HG02885 (cell line): ENCODE results near the gene ETFDH.
A peak's percentile ranks its signal among the peaks of the same experiment; 100 is the strongest.
"Not testable (repeated sequence)": the region's sequence is repeated elsewhere in the genome, so short reads cannot be mapped to it uniquely, and the experiment has no call there.

ENCODE experiments used
- ATAC-seq: cut with Tn5 transposase; IDR thresholded peaks from one replicate; pipeline ENCODE4 v1.9.1; 2021; ENCODE audit warnings: mild to moderate bottlenecking; ENCODE audit not compliant: unreplicated experiment, poor library complexity

Gene ETFDH

DNA sequence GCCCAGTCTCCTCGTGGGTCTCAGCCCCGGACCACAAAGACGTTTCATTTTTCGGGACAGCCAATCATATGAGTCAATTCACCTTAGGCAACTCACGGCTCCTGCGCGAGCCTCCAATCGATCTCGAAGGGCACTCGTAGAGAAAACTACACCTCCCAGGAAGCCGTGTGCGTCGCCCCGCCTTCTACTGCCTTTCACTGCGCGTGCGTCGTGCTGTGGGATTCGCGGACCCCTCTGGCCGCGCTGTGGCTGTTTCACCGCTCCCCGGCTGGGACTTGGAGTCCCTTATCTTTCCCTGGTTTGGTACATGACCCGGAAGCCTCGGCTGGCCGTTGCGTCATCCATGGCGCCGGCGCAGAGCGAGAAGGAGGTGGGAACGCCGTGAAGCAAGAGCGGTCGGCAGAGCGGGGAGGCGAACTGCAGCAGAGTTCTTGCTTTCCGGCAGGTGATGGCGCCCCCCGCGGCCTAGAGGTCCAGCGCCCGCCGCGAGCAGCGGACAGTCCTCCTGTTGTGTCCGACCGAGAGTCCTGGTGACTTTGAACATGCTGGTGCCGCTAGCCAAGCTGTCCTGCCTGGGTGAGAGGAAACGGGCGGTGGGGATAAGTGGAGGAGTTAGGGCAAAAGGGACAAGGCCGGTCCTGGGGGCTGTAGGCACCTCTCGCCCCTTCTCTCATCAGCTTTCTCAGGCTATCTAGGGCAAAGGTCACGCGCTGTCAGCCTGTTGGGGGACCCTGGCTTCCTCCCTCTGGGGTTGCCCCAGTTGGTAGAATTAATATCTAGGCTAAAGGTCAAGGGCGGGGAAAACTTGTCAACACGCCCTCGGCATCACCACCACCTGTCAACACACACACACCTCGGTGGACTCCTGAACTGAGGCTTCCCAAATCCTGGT, at the start of gene ETFDH:
Gene ETFDH (plus strand): TSS at position 382 of the 892 bp plus-strand sequence. CDS start 161 bp downstream, at position 543.
- peak; percentile 85 for ATAC-seq

DNA sequence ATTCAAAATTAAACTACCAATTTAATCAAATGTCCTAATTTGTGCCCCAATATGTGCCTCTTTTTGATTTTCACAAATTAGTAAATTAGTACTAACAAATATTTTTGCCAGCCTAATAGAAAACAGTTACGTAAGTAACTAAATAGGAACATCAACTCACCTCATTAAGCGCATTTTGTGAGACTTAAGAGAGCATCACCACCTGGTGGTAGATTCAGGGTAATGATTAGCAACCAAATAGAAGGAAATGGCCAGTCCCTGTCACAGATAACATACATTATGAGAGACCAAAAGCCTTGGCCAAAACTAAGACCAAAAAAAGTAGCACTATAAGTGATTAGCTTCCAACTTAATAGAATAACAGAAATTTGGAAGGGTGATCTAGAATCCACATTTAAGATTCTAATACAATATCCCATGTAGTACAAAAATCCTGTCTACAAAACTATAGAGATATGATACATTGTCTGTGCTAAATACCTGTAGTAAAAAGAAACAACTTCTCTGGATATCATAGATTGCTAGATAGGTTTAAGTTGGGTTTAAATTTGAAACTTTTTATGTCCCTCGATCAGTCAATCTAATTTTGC, 47.1 kb upstream of the ETFDH start:
- peak; percentile 96 for ATAC-seq

DNA sequence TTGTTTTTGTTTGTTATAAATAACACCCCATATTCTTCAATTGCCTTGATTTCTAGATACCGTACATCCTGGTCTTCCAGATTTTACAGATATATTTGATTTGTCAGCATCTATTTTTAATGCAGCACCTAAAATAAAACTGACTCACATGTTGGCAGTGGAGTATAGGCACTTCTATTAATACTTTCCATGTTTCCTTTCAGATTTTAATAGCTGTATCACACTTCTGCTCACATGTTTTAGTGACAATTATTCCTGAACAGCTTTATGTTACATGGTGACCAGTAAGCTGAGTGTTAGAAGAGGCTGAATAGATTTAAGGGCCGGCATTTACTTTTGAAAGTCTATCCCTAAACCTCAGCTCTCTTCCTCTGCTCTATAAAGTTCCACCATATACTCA, 46.6 kb upstream of the ETFDH start:
- ATAC-seq = no peak

DNA sequence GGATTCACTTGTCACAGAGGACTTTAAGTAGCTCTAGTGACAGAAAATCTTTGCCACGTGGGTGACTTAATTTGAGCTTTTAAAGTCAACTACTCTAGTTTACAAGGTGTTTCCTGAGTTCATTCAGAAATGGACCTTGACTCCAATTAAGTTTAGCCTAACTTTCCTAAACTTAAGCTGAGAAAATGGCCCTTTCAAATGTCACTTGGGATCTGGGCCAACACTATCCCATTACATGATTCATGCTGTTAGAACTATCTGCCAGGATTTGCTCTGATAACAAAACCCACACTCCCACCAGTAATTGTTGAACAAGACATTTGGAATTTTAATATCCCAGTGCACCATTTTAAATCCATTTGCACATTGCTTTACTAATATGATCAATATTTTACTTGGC, 41.2 kb upstream of the ETFDH start:
- ATAC-seq = no peak

DNA sequence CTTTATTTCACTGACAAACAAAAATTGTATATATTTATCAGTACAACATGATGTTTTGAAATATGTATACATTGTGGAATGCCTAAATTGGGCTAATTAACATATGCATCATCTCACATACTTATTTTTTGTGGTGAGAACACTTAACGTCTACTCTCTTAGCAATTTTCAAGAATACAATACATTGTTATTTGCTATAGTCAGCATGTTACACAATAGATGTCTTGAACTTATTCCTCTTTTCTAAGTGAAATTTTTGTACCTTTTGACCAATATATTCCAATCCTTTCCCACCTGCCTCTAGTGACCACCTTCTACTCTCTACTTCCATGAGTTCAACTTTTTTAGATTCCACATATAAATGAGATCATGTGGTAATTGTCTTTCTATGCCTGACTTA, 35.5 kb upstream of the ETFDH start:
- no peak for ATAC-seq

DNA sequence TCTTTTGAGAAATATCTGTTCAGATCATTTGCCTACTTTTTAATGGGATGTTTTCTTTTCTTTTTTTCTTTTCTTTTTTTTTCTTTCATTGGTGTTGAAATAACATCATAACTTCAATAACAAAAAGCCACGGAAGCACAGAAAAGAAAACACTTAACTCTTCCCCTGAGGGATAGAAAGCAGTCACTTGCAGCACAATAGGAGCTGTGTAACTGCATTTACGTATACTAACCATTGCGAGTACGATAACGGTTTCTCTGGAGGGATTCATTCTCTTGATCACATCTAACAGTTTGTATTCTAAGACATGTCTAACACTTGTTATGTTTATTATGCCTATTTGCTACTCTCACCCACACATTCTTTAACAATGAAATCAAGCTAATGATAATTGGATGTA, 27.7 kb upstream of the ETFDH start:
- ATAC-seq = no peak

DNA sequence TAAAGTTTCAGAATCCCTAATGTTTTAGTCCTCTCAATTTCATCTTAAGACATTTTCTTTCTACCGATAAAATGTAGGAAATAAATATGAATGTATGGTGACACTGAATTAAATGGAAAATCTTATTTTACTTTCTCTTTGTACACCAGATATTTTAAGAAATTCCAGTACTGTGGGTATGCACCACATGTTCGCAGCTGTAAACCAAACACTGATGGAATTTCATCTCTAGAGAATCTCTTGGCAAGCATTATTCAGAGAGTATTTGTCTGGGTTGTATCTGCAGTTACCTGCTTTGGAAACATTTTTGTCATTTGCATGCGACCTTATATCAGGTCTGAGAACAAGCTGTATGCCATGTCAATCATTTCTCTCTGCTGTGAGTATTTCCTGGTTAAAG, 27.3 kb upstream of the ETFDH start:
- ATAC-seq = no peak

DNA sequence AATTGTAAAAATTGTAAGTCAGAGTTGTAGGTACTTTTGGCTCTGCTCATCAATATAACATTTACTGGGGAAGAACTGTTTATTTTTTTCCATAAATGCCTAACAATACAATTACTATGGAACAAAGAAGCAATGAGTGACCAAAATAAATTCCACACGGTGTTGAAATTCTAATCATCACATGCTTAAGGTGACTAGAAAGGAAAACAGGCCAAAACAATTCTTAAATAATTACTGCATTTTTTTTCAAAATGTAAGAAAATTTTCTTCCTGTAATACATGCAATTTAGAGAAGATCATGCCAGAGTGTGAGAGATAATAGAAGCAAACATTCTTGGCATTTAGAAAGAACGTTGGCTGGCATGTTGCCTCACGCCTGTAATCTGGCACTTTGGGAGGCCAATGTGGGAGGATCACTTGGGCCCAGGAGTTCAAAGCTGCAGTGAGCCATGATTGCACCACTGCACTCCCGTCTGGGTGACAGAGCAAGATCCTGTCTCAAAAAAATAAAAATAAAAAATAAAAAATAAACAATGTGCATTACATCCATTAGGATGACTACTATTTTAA, 22.9 kb upstream of the ETFDH start:
- no peak for ATAC-seq

DNA sequence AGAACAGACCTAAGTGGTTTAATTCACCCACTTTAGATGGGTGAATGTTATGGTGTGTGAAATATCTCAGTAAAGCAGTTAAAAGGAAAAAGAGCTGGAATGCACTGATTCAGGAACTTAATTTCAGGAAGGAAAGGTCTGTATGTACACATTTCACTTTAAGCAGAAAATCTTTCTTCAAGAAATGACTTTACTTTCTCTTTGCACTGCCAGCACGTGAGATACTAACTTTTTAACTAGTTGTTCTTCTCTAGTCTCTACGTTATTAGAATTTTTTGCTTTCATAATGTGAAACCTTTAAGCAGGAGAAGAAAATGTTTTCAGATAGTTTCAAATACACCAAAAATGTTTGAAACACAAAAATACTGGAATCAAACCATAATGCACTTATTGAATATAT, 19.2 kb upstream of the ETFDH start:
- ATAC-seq = no peak

DNA sequence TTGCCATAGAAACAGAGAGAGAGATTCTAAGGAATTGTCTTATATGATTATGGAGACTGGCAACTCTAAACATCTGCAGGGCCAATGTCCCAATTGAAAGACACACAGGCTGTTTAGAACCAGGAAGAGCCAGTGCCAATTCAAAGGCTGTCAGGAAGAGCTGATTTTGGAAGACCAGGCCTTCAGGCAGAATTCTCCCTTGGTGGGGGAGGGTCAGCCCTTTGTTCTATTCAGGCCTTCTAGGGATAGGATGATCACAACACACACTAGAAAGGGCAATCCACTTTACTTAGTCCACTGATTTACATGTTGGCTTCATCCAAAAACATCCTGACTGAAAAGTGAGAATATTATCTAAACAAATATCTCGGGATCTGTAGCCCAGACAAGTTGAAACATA, 15.7 kb upstream of the ETFDH start:
- ATAC-seq = no peak

DNA sequence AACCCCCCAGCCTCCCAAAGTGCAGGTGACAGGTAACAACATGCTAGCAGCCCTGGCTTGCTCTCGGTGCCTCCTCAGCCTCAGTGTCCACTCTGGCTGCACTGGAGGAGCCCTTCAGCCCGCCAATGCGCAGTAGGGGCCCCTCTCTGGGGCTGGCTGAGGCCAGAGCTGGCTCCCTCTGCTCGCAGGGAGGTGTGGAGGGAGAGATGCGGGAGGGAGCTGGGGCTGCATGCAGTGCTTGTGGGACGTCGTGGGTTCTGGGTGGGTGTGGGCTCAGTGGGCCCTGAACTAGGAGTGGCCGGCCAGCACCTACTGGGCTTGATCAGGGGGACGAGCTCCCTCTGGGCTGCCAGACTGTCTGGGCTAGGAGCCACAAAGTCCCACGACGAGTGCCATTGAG, 14.8 kb upstream of the ETFDH start:
- no peak for ATAC-seq

DNA sequence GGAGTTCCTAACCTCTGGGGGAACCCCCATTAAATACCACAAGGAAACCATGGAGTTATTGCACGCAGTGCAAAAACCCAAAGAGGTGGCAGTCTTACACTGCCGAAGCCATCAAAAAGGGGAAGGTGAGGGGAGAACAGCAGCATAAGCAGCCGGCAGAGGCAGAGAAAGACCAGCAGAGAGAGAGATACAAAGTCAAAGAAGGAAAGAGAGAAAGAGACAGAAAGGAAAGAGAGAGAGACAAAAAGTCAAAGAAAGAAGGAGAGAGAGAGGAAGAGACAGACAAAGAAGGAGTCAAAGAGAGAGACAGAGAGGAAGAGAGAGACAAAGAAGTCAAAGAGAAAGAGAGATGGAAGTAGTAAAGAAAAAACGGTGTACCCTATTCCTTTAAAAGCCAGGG, 8.8 kb upstream of the ETFDH start:
- ATAC-seq = not testable (repeated sequence)

DNA sequence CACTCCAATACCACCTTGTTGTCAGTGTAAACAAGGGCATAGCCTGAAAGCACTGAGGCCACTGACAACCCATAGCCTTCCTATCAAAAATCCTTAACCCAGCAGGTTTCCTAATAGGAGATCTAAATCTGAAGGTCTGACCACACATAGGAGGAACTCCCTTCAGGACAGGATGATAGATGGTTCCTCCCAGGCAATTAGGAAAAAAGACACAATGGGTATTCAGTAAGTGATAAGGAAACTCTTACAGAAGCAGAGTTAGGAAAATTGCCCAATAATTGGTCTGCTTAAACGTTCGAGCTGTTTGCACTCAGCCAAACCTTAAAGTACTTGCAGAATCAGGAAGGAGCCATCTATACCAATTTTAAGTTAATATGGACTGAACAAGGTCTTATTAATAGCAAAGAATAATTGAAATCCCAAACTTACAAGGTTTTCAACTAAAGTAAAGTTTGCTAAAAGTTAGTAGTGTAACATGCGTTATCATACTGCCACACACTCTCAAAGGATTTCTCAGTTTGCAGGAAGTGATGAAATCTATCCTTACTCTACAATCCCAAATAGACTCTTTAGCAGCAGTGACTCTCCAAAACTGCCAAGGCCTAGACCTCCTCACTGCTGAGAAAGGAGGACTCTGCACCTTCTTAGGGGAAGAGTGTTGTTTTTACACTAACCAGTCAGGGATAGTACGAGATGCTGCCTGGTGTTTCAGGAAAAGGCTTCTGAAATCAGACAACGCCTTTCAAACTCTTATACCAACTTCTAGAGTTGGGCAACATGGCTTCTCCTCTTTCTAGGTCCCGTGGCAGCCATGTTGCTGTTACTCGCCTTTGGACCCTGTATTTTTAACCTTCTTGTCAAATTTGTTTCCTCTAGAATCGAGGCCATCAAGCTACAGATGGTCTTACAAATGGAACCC, 8.1 kb upstream of the ETFDH start:
- not testable (repeated sequence) for ATAC-seq

DNA sequence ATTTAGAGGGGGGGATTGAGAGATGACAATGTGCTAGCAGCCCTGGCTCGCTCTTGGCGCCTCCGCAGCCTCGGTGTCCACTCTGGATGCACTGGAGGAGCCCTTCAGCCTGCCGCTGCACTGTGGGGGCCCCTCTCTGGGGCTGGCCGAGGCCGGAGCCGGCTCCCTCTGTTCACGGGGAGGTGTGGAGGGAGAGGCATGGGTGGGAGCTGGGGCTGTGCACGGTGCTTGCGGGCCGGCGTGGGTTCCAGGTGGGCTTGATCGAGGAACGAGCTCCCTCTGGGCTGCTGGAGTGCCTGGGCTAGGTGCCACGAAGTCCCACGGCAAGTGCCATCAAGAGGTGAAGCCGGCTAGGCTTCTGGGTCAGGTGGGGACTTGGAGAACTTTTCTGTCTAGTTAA, 7.3 kb upstream of the ETFDH start:
- ATAC-seq = no peak

DNA sequence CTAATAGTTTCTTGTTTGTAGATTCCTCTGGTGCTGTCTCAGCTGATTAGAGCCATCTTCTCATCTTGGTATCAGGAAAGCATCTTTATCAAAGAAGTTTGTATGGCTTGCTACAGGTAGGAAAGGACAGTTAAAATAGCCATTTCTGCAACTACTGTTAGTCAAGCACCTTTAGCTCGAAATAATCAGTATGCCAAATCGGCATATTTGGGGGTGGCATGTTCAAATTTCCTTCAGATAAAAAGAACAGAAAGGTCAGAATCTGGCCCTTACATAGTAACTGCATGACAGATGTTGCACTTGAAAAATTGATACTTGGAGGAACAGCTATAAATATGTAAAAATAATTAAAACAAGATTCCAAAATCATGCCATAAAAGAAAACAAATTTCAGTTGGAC, 5.2 kb upstream of the ETFDH start:
- ATAC-seq = no peak

DNA sequence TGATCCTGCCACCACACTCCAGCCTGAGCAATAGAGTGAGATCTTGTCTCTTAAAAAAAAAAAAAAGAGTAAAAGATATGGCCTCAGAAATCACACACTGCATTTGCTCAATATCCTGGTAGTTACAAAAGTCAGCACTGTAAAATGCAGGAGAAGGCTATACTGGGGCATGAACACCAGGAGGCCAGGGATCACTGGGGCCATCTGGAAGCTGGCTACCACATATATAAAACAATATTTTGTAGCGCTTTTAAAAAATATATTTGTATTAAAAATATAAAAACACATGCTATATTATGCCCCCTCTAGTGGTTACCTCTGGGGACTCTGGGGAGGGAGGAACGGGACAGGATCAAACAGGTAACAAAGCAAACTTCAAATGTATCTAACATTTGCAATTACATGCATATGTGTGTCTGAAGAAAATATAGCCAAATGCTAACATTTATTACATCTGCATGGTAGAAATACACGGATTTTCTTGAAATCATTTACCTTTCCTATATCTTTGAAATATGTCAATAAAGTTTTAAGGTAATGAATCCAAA, 4.4 kb upstream of the ETFDH start:
- ATAC-seq = no peak

DNA sequence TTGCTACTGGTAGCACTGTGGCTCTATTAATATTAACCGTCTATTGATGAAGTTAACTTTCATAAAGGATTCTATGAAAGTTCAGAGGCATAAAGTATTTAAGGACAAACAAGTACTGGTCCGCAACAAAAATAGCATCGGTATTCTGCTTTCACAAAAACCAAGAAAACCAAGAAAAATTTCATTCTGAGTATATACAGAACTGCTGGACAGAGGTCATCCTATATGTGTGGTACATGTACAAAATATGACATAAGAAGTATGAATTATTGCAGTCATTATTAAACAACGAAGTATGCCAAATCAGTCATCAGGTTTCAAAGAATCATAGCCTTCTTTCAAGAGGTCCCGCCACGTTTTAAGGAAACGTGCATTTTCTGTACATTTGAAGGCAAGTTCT, 2.8 kb upstream of the ETFDH start:
- ATAC-seq = no peak

DNA sequence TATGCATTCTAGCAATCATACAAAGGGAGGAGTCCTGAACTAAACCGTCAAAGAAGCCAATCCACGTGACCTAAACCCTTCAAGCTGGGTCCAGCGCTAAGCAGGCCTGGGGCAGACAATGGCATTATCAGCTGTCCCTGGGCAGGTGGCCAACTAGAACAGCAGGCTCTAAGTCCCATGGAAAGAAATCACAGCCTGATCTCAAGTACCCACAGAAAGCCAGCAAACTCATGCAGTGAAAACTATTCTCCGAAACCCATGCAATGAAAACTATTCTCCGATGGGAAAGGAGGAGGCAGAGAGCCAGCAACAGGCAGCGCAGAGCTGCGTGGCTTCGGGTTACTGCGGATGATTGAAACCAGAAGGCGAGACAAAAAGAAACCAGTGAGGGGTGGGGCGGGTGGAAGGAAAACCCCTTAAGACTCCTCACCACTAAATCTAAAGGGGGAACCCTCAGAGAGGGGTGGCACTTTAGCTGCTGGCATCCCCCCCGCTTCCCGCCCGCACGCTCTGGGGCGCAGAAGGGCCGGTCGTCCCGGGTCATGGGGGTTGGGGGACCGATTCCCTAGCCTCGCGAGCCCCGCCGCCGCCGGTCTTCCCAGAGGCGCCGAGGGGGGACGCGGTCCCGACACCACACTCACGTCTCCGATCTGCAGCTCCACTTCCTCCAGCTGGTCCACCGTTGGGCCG, 976 bp upstream of the ETFDH start:
- peak; percentile 29 for ATAC-seq

DNA sequence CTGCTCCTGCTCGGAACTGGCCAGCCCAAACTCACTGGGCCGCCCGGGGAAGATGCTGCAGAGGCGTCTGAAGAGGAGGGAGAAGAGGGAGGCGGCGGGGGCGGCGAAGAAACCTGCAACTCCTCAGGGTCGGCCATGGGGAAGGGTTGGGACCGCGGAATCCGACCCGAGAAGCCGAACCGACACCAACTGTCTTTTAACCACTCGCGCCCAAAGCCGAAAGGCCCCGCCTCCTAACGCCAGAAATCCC, 506 bp upstream of the ETFDH start, which contains the start of gene C4orf46:
Gene C4orf46 (minus strand): TSS at position 223 of the 250 bp plus-strand sequence. CDS start 86 bp downstream, at position 137.
- ATAC-seq = peak; percentile 2

DNA sequence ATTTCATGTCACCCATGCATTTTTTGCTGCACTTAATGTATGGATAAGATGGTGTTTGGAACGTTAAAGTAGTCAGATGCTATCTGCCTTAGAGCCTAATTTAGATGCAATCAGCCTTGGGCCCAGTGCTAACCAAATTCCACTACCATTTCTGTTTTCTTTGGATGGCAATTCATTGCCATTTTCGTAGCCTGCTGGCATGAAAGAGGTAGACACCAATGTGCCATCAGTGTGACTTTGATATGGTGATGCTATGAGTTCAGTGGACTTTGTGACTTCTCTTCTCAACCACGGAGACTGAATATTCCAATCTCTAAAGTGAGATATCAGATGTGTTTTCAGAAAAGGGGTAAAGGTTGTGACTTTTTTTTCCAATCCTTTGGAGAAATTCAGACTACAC, 1.5 kb downstream of the ETFDH start:
- no peak for ATAC-seq
